ENCODE data around the gene RBM28. TPM values are rescaled to one million over a fixed set of nuclear protein-coding genes. Genes with fewer than 3 reads are reported as not detected.

RBM28 gene
- polyA plus RNA-seq, 1 donor from 2014 or later, result 18.9 TPM

DNA sequence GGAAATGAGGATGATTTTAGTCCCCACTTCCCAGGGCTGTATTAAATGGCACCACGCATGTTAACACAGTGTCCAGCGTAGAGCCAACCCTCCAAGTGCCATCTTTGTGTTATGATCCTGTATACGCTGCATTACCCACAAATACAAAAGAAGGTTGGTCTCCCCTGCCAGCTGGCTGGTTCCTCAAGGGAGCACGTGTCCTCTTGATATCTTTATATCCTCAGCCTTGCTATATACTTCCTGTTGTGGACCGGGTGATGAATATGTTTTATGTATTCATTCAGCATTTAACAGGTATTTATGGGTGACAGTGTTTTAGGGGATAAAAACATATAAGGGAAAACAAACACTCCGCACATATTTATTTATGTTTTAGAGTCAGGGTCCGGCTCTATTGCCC, 41.0 kb upstream of the RBM28 start:
- H3F3A ChIP-seq (ENCODE audit: insufficient read depth, low read length, poor library complexity, severe bottlenecking), result no peaks in the 10 kb centered on the region
- H2AFZ ChIP-seq (ENCODE audit: low read depth, low read length), result no peak overlapping the region
- TF ChIP-seq EP300 (conservative IDR thresholded peaks at IDR 0.05; ENCODE audit: poor library complexity, severe bottlenecking) (no peak), SMC3 (conservative IDR thresholded peaks at IDR 0.05; ENCODE audit: poor library complexity) (no peak), TAF1 (IDR thresholded peaks at IDR 0.05; ENCODE audit: low read depth) (no peak), POLR2AphosphoS5 (IDR thresholded peaks at IDR 0.05) (no peak), EZH2 (IDR thresholded peaks at IDR 0.05; ENCODE audit: borderline replicate concordance, insufficient read depth, low read length, poor library complexity, severe bottlenecking) (no peak), RAD21 (conservative IDR thresholded peaks at IDR 0.05) (no peak), MXI1 (conservative IDR thresholded peaks at IDR 0.05; ENCODE audit: poor library complexity, severe bottlenecking) (no peak)
- TF ChIP-seq, protein P1, sequence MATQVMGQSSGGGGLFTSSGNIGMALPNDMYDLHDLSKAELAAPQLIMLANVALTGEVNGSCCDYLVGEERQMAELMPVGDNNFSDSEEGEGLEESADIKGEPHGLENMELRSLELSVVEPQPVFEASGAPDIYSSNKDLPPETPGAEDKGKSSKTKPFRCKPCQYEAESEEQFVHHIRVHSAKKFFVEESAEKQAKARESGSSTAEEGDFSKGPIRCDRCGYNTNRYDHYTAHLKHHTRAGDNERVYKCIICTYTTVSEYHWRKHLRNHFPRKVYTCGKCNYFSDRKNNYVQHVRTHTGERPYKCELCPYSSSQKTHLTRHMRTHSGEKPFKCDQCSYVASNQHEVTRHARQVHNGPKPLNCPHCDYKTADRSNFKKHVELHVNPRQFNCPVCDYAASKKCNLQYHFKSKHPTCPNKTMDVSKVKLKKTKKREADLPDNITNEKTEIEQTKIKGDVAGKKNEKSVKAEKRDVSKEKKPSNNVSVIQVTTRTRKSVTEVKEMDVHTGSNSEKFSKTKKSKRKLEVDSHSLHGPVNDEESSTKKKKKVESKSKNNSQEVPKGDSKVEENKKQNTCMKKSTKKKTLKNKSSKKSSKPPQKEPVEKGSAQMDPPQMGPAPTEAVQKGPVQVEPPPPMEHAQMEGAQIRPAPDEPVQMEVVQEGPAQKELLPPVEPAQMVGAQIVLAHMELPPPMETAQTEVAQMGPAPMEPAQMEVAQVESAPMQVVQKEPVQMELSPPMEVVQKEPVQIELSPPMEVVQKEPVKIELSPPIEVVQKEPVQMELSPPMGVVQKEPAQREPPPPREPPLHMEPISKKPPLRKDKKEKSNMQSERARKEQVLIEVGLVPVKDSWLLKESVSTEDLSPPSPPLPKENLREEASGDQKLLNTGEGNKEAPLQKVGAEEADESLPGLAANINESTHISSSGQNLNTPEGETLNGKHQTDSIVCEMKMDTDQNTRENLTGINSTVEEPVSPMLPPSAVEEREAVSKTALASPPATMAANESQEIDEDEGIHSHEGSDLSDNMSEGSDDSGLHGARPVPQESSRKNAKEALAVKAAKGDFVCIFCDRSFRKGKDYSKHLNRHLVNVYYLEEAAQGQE (IDR thresholded peaks at IDR 0.05; ENCODE audit: borderline replicate concordance), result no peak
- TF ChIP-seq, protein P2, sequence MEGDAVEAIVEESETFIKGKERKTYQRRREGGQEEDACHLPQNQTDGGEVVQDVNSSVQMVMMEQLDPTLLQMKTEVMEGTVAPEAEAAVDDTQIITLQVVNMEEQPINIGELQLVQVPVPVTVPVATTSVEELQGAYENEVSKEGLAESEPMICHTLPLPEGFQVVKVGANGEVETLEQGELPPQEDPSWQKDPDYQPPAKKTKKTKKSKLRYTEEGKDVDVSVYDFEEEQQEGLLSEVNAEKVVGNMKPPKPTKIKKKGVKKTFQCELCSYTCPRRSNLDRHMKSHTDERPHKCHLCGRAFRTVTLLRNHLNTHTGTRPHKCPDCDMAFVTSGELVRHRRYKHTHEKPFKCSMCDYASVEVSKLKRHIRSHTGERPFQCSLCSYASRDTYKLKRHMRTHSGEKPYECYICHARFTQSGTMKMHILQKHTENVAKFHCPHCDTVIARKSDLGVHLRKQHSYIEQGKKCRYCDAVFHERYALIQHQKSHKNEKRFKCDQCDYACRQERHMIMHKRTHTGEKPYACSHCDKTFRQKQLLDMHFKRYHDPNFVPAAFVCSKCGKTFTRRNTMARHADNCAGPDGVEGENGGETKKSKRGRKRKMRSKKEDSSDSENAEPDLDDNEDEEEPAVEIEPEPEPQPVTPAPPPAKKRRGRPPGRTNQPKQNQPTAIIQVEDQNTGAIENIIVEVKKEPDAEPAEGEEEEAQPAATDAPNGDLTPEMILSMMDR (IDR thresholded peaks at IDR 0.05; ENCODE audit: poor library complexity, severe bottlenecking), result no peak
- H3K4me3 ChIP-seq (ENCODE audit: low read length), result no peak overlapping the region
- H3K9me3 ChIP-seq (ENCODE audit: low read length), result no peaks in the 10 kb centered on the region
- H3K4me2 ChIP-seq (ENCODE audit: low read length), result no peak overlapping the region
- H3K79me2 ChIP-seq (replicated peaks; ENCODE audit: insufficient read depth, low read length), result no peaks in the 10 kb centered on the region
- no peaks in the 10 kb centered on the region for H3K9me2 ChIP-seq (ENCODE audit: insufficient read depth, low read length)
- H3K27ac ChIP-seq (ENCODE audit: low read length), result no peak overlapping the region
- no peaks in the 10 kb centered on the region for H3K27me3 ChIP-seq (ENCODE audit: insufficient read depth, low read depth, low read length)
- no peaks in the 10 kb centered on the region for H3K36me3 ChIP-seq (ENCODE audit: insufficient read depth, low read length)
- no peak overlapping the region for H3K9ac ChIP-seq (ENCODE audit: low read length)
- H4K20me1 ChIP-seq (ENCODE audit: insufficient read depth), result no peaks in the 10 kb centered on the region

DNA sequence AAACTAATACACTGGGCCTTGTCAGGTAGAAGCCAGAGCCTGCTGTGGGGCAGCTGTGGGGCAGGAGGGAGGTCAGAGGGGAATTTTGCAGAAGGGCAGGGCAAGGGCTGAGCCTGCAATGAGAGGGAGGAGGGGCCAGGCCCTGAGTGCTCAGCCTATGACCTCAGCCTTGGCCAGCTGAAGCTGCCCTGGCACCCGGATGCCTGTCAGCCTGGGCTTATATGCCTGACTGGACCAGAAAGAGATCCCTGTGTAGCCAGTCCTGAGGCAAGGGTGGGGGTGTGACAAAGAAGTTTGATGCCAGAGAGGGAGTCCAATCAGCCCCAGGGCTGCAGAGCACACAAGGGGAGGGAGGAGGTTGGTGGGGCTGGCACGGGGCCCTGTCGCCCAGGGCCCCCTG, 40.1 kb upstream of the RBM28 start:
- no peak overlapping the region for H3K4me2 ChIP-seq (ENCODE audit: low read length)
- no peaks in the 10 kb centered on the region for H3K36me3 ChIP-seq (ENCODE audit: insufficient read depth, low read length)
- H3K27me3 ChIP-seq (ENCODE audit: insufficient read depth, low read depth, low read length), result no peaks in the 10 kb centered on the region
- H4K20me1 ChIP-seq (ENCODE audit: insufficient read depth), result no peaks in the 10 kb centered on the region
- H3K9ac ChIP-seq (ENCODE audit: low read length), result no peak overlapping the region
- no peak overlapping the region for H3K4me3 ChIP-seq (ENCODE audit: low read length)
- H3K27ac ChIP-seq (ENCODE audit: low read length), result no peak overlapping the region
- no peaks in the 10 kb centered on the region for H3K79me2 ChIP-seq (replicated peaks; ENCODE audit: insufficient read depth, low read length)
- H3K9me3 ChIP-seq (ENCODE audit: low read length), result no peaks in the 10 kb centered on the region
- TF ChIP-seq, protein P1 (IDR thresholded peaks at IDR 0.05; ENCODE audit: borderline replicate concordance), result no peak
- TF ChIP-seq POLR2AphosphoS5 (IDR thresholded peaks at IDR 0.05) (no peak), TAF1 (IDR thresholded peaks at IDR 0.05; ENCODE audit: low read depth) (no peak), EP300 (conservative IDR thresholded peaks at IDR 0.05; ENCODE audit: poor library complexity, severe bottlenecking) (no peak), SMC3 (conservative IDR thresholded peaks at IDR 0.05; ENCODE audit: poor library complexity) (no peak), RAD21 (conservative IDR thresholded peaks at IDR 0.05) (no peak), EZH2 (IDR thresholded peaks at IDR 0.05; ENCODE audit: borderline replicate concordance, insufficient read depth, low read length, poor library complexity, severe bottlenecking) (no peak), MXI1 (conservative IDR thresholded peaks at IDR 0.05; ENCODE audit: poor library complexity, severe bottlenecking) (no peak)
- TF ChIP-seq, protein P2 (IDR thresholded peaks at IDR 0.05; ENCODE audit: poor library complexity, severe bottlenecking), result no peak
- no peaks in the 10 kb centered on the region for H3K9me2 ChIP-seq (ENCODE audit: insufficient read depth, low read length)
- no peaks in the 10 kb centered on the region for H3F3A ChIP-seq (ENCODE audit: insufficient read depth, low read length, poor library complexity, severe bottlenecking)
- H2AFZ ChIP-seq (ENCODE audit: low read depth, low read length), result no peak overlapping the region

All from neural cell (in vitro differentiated cells).